Breast epithelium (tissue), 3 donors: Measurements from ENCODE around the gene FMC1.

Source experiments
- POLR2A ChIP-seq: fragments of 450-650 bp; IDR thresholded peaks from one replicate; pipeline ENCODE4 v1.6.1; 2016; ENCODE audit warnings: antibody characterized with exemption, mild to moderate bottlenecking, moderate library complexity
- POLR2AphosphoS5 ChIP-seq, 3 donors: sonication (generic); formaldehyde crosslinking; IDR thresholded peaks; one replicate each; pipeline ENCODE4 v1.6.1; 2017; ENCODE audit warnings: antibody characterized with exemption in 3 of 3
- TF ChIP-seq, protein P1 (sequence below), 3 donors: fragments of 450-650 bp; IDR thresholded peaks; one replicate each; pipeline ENCODE4 v1.5.1; 2016 to 2017; ENCODE audit warnings: antibody characterized with exemption in 3 of 3, mild to moderate bottlenecking in 3 of 3, moderate library complexity in 3 of 3

DNA sequence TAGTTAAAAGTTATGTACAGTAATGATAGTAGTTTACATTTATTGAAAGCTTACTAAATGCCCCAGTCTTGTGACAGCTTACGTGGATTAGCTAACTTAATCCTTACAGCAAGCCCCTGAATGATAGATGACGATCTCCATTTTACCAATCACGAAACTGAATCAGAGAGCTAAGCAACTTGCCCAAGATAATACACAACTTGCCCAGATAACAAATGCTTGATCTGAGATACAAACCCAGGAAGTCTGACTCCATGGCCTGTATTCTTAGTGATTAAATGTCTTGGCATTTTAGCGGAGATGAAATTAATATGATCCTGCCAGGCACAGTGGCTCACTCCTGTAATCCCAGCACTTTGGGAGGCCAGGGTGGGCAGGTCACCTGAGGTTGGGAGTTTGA is 46.9 kb upstream of the FMC1 start:
- TF ChIP-seq, protein P1, sequence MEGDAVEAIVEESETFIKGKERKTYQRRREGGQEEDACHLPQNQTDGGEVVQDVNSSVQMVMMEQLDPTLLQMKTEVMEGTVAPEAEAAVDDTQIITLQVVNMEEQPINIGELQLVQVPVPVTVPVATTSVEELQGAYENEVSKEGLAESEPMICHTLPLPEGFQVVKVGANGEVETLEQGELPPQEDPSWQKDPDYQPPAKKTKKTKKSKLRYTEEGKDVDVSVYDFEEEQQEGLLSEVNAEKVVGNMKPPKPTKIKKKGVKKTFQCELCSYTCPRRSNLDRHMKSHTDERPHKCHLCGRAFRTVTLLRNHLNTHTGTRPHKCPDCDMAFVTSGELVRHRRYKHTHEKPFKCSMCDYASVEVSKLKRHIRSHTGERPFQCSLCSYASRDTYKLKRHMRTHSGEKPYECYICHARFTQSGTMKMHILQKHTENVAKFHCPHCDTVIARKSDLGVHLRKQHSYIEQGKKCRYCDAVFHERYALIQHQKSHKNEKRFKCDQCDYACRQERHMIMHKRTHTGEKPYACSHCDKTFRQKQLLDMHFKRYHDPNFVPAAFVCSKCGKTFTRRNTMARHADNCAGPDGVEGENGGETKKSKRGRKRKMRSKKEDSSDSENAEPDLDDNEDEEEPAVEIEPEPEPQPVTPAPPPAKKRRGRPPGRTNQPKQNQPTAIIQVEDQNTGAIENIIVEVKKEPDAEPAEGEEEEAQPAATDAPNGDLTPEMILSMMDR (IDR thresholded peaks at IDR 0.05): no peak
- no peak for TF ChIP-seq POLR2A
- no peak for TF ChIP-seq POLR2AphosphoS5 (IDR thresholded peaks at IDR 0.05)
